Measurements from ENCODE around the gene HDGF.

DNA sequence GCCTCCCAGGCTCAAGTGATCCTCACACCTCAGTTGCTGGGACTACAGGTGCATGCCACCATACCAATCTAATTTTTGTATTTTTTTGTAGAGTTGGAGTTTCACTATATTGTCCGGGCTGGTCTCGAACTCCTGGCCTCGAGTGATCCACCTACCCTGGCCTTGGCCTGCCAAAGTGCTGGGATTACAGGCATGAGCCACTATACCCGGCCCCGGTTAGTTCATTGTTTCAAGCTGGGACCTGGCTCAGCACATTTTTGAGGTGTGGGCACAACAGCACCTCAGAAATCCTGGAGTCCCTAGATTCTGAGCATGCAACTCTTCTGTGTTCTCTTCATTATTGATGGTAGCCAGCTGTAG, 43.9 kb upstream of the HDGF start:
- TF ChIP-seq, protein P1, sequence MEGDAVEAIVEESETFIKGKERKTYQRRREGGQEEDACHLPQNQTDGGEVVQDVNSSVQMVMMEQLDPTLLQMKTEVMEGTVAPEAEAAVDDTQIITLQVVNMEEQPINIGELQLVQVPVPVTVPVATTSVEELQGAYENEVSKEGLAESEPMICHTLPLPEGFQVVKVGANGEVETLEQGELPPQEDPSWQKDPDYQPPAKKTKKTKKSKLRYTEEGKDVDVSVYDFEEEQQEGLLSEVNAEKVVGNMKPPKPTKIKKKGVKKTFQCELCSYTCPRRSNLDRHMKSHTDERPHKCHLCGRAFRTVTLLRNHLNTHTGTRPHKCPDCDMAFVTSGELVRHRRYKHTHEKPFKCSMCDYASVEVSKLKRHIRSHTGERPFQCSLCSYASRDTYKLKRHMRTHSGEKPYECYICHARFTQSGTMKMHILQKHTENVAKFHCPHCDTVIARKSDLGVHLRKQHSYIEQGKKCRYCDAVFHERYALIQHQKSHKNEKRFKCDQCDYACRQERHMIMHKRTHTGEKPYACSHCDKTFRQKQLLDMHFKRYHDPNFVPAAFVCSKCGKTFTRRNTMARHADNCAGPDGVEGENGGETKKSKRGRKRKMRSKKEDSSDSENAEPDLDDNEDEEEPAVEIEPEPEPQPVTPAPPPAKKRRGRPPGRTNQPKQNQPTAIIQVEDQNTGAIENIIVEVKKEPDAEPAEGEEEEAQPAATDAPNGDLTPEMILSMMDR (IDR thresholded peaks at IDR 0.05; ENCODE audit: poor library complexity) = no peak
- TF ChIP-seq EZH2 (IDR thresholded peaks at IDR 0.05; ENCODE audit: borderline replicate concordance) = no peak

All from hepatocyte (in vitro differentiated cells).